Loucy (cell line): Measurements from ENCODE around the gene PLEKHA1.

Experiments
- H2AFZ ChIP-seq: fragments of 200-600 bp; sonication (generic); 2 replicates; pipeline ENCODE4 v1.6.0; 2016; ENCODE audit warnings: antibody characterized with exemption, mild to moderate bottlenecking, low read length, moderate library complexity
- H3F3A ChIP-seq: fragments of 200-600 bp; 2 replicates; pipeline ENCODE4 v1.6.0; 2016; ENCODE audit warnings: antibody characterized with exemption, low read depth, mild to moderate bottlenecking
- H3K27me3 ChIP-seq: fragments of 200-600 bp; sonication (generic); 2 replicates; pipeline ENCODE4 v1.6.1; 2014; ENCODE audit warnings: low read length, mild to moderate bottlenecking; ENCODE audit not compliant: insufficient read depth, poor library complexity, severe bottlenecking
- H3K36me3 ChIP-seq: fragments of 200-600 bp; sonication (generic); 2 replicates; pipeline ENCODE4 v1.6.1; 2016; ENCODE audit warnings: low read length; ENCODE audit not compliant: insufficient read depth
- H3K4me1 ChIP-seq: fragments of 200-600 bp; sonication (generic); 2 replicates; pipeline ENCODE4 v1.5.1; 2014; ENCODE audit warnings: low read length, mild to moderate bottlenecking; ENCODE audit not compliant: insufficient read depth, poor library complexity, severe bottlenecking
- H3K4me2 ChIP-seq: fragments of 200-600 bp; sonication (generic); 2 replicates; pipeline ENCODE4 v1.6.0; 2014; ENCODE audit warnings: antibody characterized with exemption, low read length, low read depth, mild to moderate bottlenecking; ENCODE audit not compliant: poor library complexity, severe bottlenecking
- H3K4me3 ChIP-seq: fragments of 200-600 bp; sonication (generic); 2 replicates; pipeline ENCODE4 v1.5.1; 2014; ENCODE audit warnings: low read length, mild to moderate bottlenecking, mixed read lengths; ENCODE audit not compliant: poor library complexity, severe bottlenecking
- H3K79me2 ChIP-seq: fragments of 200-600 bp; sonication (generic); 2 replicates; pipeline ENCODE4 v1.6.1; 2014; ENCODE audit warnings: low read length; ENCODE audit not compliant: insufficient read depth
- H3K9ac ChIP-seq: fragments of 200-600 bp; sonication (generic); 2 replicates; pipeline ENCODE4 v1.6.0; 2014; ENCODE audit warnings: mild to moderate bottlenecking, low read depth, low read length, moderate library complexity; ENCODE audit not compliant: poor library complexity, severe bottlenecking
- H3K9me2 ChIP-seq: fragments of 200-600 bp; sonication (generic); replicated peaks from 2 replicates; pipeline ENCODE4 v1.6.1; 2016; ENCODE audit warnings: low read depth, low read length, mixed read lengths
- H3K9me3 ChIP-seq: fragments of 200-600 bp; sonication (generic); 2 replicates; pipeline ENCODE4 v1.6.1; 2014; ENCODE audit warnings: mild to moderate bottlenecking, antibody characterized with exemption, low read length, low read depth; ENCODE audit not compliant: insufficient read depth
- H4K20me1 ChIP-seq: fragments of 200-600 bp; sonication (generic); 2 replicates; pipeline ENCODE4 v1.6.0; 2014; ENCODE audit warnings: antibody characterized with exemption, low read length, mild to moderate bottlenecking; ENCODE audit not compliant: insufficient read depth, poor library complexity, severe bottlenecking
- CTCF ChIP-seq: fragments of 200-600 bp; sonication (generic); conservative IDR thresholded peaks from 2 replicates; pipeline ENCODE4 v1.5.1; 2014; ENCODE audit warnings: mild to moderate bottlenecking, antibody characterized with exemption, low read length
- EZH2phosphoT487 ChIP-seq: fragments of 200-600 bp; IDR thresholded peaks from 2 replicates; pipeline ENCODE4 v1.6.1; 2018; ENCODE audit warnings: antibody characterized with exemption, mild to moderate bottlenecking, moderate library complexity, borderline replicate concordance

The PLEKHA1 gene

GRCh38 chr10:122468926-122469781 lies 94.6 kb downstream of the PLEKHA1 start:
- no peak overlapping the region for H3K4me2 ChIP-seq
- no peaks in the 10 kb centered on the region for H3K9me3 ChIP-seq
- no peaks in the 10 kb centered on the region for H3K79me2 ChIP-seq
- H3K9me2 ChIP-seq = no peaks in the 10 kb centered on the region
- no peak overlapping the region for H3K9ac ChIP-seq
- no peaks in the 10 kb centered on the region for H3K4me1 ChIP-seq
- H3F3A ChIP-seq = no peaks in the 10 kb centered on the region
- H2AFZ ChIP-seq = no peak overlapping the region
- no peaks in the 10 kb centered on the region for H3K27me3 ChIP-seq
- H4K20me1 ChIP-seq = no peaks in the 10 kb centered on the region
- H3K4me3 ChIP-seq = no peak overlapping the region
- TF ChIP-seq CTCF (no peak), EZH2phosphoT487 (no peak)
- H3K36me3 ChIP-seq = no peaks in the 10 kb centered on the region

- Histone ChIP-seq H3K27me3 (no peaks in the 10 kb centered on the region), H3K4me3 (no peak overlapping the region), H3K79me2 (no peaks in the 10 kb centered on the region), H3K36me3 (no peaks in the 10 kb centered on the region), H2AFZ (no peak overlapping the region), H3K4me2 (no peak overlapping the region), H3K9ac (no peak overlapping the region), H3K9me2 (no peaks in the 10 kb centered on the region), H3K4me1 (no peaks in the 10 kb centered on the region), H3K9me3 (no peaks in the 10 kb centered on the region), H3F3A (no peaks in the 10 kb centered on the region), H4K20me1 (no peaks in the 10 kb centered on the region)
- no peak for TF ChIP-seq CTCF
- TF ChIP-seq EZH2phosphoT487 = no peak
These were observed 95.3 kb downstream of the PLEKHA1 start for GRCh38 chr10:122469848-122470247.

- no peaks in the 10 kb centered on the region for H3K9me3 ChIP-seq
- H2AFZ ChIP-seq = no peak overlapping the region
- no peaks in the 10 kb centered on the region for H3K27me3 ChIP-seq
- H4K20me1 ChIP-seq = no peaks in the 10 kb centered on the region
- no peak overlapping the region for H3K4me3 ChIP-seq
- H3K4me2 ChIP-seq = no peak overlapping the region
- no peaks in the 10 kb centered on the region for H3K36me3 ChIP-seq
- no peaks in the 10 kb centered on the region for H3K4me1 ChIP-seq
- no peak overlapping the region for H3K9ac ChIP-seq
- no peaks in the 10 kb centered on the region for H3F3A ChIP-seq
- no peaks in the 10 kb centered on the region for H3K79me2 ChIP-seq
- no peaks in the 10 kb centered on the region for H3K9me2 ChIP-seq
- TF ChIP-seq CTCF (no peak), EZH2phosphoT487 (no peak)
These were observed 97.1 kb downstream of the PLEKHA1 start for GRCh38 chr10:122471531-122472177.
